Heart left ventricle (tissue), 13 donors: Measurements from ENCODE around the gene SDHC.

ENCODE experiments used
- CTCF ChIP-seq, 12 donors: fragments of 200-600 bp; sonication (generic) in 4 of 12; IDR thresholded peaks; one replicate each; pipeline versions ENCODE4 v1.5.0 to v1.8.0; 2018 to 2022; ENCODE audit warnings: antibody characterized with exemption in 12 of 12, mild to moderate bottlenecking in 5 of 12
- POLR2A ChIP-seq, 2 donors: fragments of 450-650 bp; IDR thresholded peaks; one replicate each; pipeline ENCODE4 v1.6.1; 2017; ENCODE audit warnings: antibody characterized with exemption in 2 of 2, mild to moderate bottlenecking in 2 of 2, moderate library complexity in 2 of 2
- donor health status: ischemic (EF 13 %, LVEDD 7.1; RV severe dilation, severe dysfunction).
- donor health status: DM: no; HTN: yes; CAD: no.
- donor health status: DM: no; HTN: no; CAD: no.
- donor health status: ischemic (EF 25% LVEDD 6.9; RV normal size, moderate dysfunction).
- donor health status: ischemic (EF 25% LVEDD 5.7; RV mildly dilated, moderate dysfunction).
- donor health status: ischemic (EF 35%, LVEDD 5.7; RV mildly dilated, moderate dysfunction).
- donor health status: nonischemic (EF 11% LVEDD 7.7; RV severe dilation, severe dysfunction).
- donor health status: DM: yes; HTN: yes; CAD: no.
- donor health status: PGD.
- donor health status: ischemic (EF 29% LVEDD 5.4; RV normal size, mild dysfunction).
- donor health status: nonischemic (EF 23%, LVEDD 6.1; RV moderate dilation, normal function).

DNA sequence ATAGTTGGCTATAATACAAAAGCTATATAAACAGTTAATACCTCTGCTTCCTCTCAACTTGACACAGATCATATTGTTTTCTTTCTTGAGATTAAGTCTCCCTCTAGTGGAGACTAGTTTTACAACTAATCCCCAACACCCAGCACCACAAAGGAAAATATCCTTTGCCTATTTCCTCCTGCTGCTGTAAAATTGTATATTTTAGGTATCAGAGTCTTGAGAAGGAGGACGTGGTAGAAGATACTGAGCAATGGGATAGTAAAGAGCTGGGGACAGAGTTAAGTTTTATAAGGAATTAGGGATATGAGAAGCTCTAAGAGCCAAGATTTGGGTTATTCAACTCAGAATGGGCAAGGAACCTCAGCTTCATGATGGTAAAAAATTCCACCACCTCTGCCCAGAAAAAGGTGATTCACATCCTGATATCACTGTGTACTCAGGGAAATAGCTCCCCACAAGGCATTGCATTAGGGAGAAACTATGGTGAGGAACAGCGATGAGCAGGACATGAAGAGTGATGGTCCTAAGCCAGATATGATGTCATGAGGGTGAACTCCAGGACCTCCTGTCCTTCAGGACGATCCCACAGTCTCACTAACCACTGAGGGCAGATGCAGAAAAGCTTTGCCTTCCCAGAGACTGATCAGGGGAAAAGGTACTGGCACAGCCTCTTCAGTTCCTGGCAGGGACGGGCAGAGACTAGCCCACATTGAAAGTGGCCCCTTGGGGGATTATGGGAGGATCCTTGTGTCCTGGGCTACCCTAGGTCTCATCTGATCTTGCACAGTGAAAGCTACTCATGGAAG lies 68.2 kb downstream of the SDHC start:
- TF ChIP-seq POLR2A (IDR thresholded peaks at IDR 0.05): no peak
- TF ChIP-seq CTCF (IDR thresholded peaks at IDR 0.05): peak; percentile 51 to 83 (median 66)
